H1 (cell line): Measurements from ENCODE around the gene SLC7A10.

Experiments used
- EZH2 ChIP-seq: fragments of 200-600 bp; sonication (generic); IDR thresholded peaks from 2 replicates; pipeline ENCODE4 v1.7.1; 2012; ENCODE audit warnings: low read depth, mild to moderate bottlenecking, moderate library complexity, low read length, inconsistent platforms; ENCODE audit not compliant: severe bottlenecking
- GABPA ChIP-seq: IDR thresholded peaks from 2 replicates; pipeline ENCODE4 v1.6.1; 2011; ENCODE audit warnings: mild to moderate bottlenecking, low read length, moderate library complexity, borderline replicate concordance; ENCODE audit not compliant: insufficient read depth
- JUN ChIP-seq: IDR thresholded peaks from 2 replicates; pipeline ENCODE4 v1.6.1; 2011; ENCODE audit warnings: low read depth, mild to moderate bottlenecking, improper control_type of control experiment, low read length
- NRF1 ChIP-seq: IDR thresholded peaks from 2 replicates; pipeline ENCODE4 v1.6.1; 2011; ENCODE audit warnings: mild to moderate bottlenecking, low read depth, low read length, improper control_type of control experiment
- POLR2A ChIP-seq, 2 experiments: IDR thresholded peaks; 1 replicate in 1 of 2; 2 replicates in 1 of 2; pipeline ENCODE4 v1.6.1; 2011; ENCODE audit warnings: low read depth in 2 of 2, low read length in 2 of 2, mild to moderate bottlenecking in 2 of 2; ENCODE audit errors: control extremely low read depth in 1 of 2
- POLR2AphosphoS5 ChIP-seq: IDR thresholded peaks from 2 replicates; pipeline ENCODE4 v1.6.1; 2011; ENCODE audit warnings: low read depth, low read length
- RAD21 ChIP-seq, 2 experiments: IDR thresholded peaks in 1 of 2; conservative IDR thresholded peaks in 1 of 2; 2 replicates each; pipeline ENCODE4 v1.6.1; 2011; ENCODE audit warnings: low read depth in 2 of 2, low read length in 2 of 2, improper control_type of control experiment in 1 of 2, inconsistent platforms in 1 of 2, mild to moderate bottlenecking in 1 of 2, moderate library complexity in 1 of 2
- RFX5 ChIP-seq: IDR thresholded peaks from 2 replicates; pipeline ENCODE4 v1.6.1; 2011; ENCODE audit warnings: low read depth, low read length, improper control_type of control experiment, borderline replicate concordance
- RXRA ChIP-seq: IDR thresholded peaks from 2 replicates; pipeline ENCODE4 v1.6.1; 2011; ENCODE audit warnings: low read depth, mild to moderate bottlenecking, low read length, moderate library complexity; ENCODE audit not compliant: insufficient read depth
- TF ChIP-seq, protein P1 (sequence below), 3 experiments: IDR thresholded peaks; 1 replicate in 2 of 3; 2 replicates in 1 of 3; pipeline versions ENCODE4 v1.5.1 to v1.6.1; 2011; ENCODE audit warnings: low read length in 3 of 3, mild to moderate bottlenecking in 3 of 3, inconsistent platforms in 2 of 3, low read depth in 1 of 3, moderate library complexity in 1 of 3; ENCODE audit not compliant: insufficient read depth in 1 of 3; ENCODE audit errors: control extremely low read depth in 1 of 3
- TF ChIP-seq, protein P2 (sequence below): IDR thresholded peaks from 2 replicates; pipeline ENCODE4 v1.6.1; 2011; ENCODE audit warnings: low read length, improper control_type of control experiment
- TF ChIP-seq, protein P3 (sequence below): IDR thresholded peaks from 2 replicates; pipeline ENCODE4 v1.6.1; 2012; ENCODE audit warnings: low read length, inconsistent platforms

DNA sequence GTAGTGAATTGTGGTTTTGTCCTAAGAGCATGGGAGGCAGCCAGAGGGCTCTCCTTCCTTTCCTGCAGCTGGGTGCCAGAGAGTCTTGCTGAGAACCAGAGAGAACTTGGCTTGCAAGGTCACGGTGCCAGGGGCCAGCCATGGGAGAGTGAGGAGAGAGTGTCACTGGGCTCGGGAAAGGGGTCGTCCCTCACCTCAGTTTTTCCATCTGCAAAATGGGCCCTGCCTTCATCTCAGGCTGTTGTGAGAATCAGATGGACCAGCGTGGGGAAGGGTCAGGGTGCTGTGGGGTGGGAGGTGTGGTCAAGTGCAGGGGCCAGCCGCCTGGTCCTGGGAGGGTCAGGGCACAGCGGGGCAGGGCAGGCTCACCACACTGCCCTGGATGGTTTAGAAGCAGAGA lies 24.2 kb downstream of the SLC7A10 start:
- TF ChIP-seq, protein P1, sequence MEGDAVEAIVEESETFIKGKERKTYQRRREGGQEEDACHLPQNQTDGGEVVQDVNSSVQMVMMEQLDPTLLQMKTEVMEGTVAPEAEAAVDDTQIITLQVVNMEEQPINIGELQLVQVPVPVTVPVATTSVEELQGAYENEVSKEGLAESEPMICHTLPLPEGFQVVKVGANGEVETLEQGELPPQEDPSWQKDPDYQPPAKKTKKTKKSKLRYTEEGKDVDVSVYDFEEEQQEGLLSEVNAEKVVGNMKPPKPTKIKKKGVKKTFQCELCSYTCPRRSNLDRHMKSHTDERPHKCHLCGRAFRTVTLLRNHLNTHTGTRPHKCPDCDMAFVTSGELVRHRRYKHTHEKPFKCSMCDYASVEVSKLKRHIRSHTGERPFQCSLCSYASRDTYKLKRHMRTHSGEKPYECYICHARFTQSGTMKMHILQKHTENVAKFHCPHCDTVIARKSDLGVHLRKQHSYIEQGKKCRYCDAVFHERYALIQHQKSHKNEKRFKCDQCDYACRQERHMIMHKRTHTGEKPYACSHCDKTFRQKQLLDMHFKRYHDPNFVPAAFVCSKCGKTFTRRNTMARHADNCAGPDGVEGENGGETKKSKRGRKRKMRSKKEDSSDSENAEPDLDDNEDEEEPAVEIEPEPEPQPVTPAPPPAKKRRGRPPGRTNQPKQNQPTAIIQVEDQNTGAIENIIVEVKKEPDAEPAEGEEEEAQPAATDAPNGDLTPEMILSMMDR (IDR thresholded peaks at IDR 0.05; ENCODE audit: control extremely low read depth in 1 of 3, insufficient read depth in 1 of 3, low read depth in 1 of 3, low read length in 3 of 3) = no peak
- TF ChIP-seq POLR2A (IDR thresholded peaks at IDR 0.05; ENCODE audit: control extremely low read depth in 1 of 2, low read depth in 2 of 2, low read length in 2 of 2) = no peak
- TF ChIP-seq NRF1 = no peak
- TF ChIP-seq POLR2AphosphoS5 = no peak
- TF ChIP-seq JUN = no peak
- TF ChIP-seq RAD21 (IDR thresholded peaks at IDR 0.05 in 1 of 2, conservative IDR thresholded peaks at IDR 0.05 in 1 of 2; ENCODE audit: low read depth in 2 of 2, low read length in 2 of 2) = no peak
- no peak for TF ChIP-seq GABPA
- TF ChIP-seq, protein P2, sequence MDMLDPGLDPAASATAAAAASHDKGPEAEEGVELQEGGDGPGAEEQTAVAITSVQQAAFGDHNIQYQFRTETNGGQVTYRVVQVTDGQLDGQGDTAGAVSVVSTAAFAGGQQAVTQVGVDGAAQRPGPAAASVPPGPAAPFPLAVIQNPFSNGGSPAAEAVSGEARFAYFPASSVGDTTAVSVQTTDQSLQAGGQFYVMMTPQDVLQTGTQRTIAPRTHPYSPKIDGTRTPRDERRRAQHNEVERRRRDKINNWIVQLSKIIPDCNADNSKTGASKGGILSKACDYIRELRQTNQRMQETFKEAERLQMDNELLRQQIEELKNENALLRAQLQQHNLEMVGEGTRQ = no peak
- TF ChIP-seq RXRA = no peak
- TF ChIP-seq, protein P3, sequence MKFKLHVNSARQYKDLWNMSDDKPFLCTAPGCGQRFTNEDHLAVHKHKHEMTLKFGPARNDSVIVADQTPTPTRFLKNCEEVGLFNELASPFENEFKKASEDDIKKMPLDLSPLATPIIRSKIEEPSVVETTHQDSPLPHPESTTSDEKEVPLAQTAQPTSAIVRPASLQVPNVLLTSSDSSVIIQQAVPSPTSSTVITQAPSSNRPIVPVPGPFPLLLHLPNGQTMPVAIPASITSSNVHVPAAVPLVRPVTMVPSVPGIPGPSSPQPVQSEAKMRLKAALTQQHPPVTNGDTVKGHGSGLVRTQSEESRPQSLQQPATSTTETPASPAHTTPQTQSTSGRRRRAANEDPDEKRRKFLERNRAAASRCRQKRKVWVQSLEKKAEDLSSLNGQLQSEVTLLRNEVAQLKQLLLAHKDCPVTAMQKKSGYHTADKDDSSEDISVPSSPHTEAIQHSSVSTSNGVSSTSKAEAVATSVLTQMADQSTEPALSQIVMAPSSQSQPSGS = no peak
- no peak for TF ChIP-seq RFX5
- no peak for TF ChIP-seq EZH2
